ENCODE measurements around the gene MIER2. TPM values are rescaled to one million over a fixed set of nuclear protein-coding genes. Genes with fewer than 3 reads are reported as not detected.

The MIER2 gene
- 36.8 and 37.2 TPM in 2 replicates for total RNA-seq (2013; cell fraction: nucleolus; rRNA removed)
- total RNA-seq (2014; rRNA removed) (9.8 and 11.6 TPM in 2 replicates), total RNA-seq (2014; rRNA removed; fragmentation: Illumina TruSeq; extraction: Trizol) (4.6 and 6.8 TPM in 2 replicates), total RNA-seq (2021) (22.2 and 23.6 TPM in 2 replicates), polyA plus RNA-seq (2011; rRNA removed) (6.5 and 11.6 TPM in 2 replicates), polyA plus RNA-seq (2014; fragmentation: Illumina TruSeq; extraction: Trizol) (10.9 and 12.5 TPM in 2 replicates), polyA plus RNA-seq (2014; fragmentation: Nextera tagmentation; extraction: Ambion mirVana) (under 1 TPM; 0.48 to 0.60 TPM), polyA plus RNA-seq (2014; rRNA removed) (14.9 and 20.6 TPM in 2 replicates), polyA plus RNA-seq (2016; fragmentation: Nextera tagmentation; extraction: Ambion mirVana) (10 to 100 TPM; 14.6 to 18.4 TPM), polyA minus RNA-seq (2011; rRNA and poly(A)+ RNA removed) (18.1 and 23.6 TPM in 2 replicates), Bru-seq, nascent RNA (percentile 68 among the genes with signal in this experiment), BruChase-seq, experiment 1, labeled RNA remaining after a 6-hour chase (percentile 67 among the genes with signal in this experiment), BruChase-seq, experiment 2, labeled RNA remaining after a 2-hour chase (percentile 67 among the genes with signal in this experiment)
- polyA plus RNA-seq (2011; ENCODE audit: low read depth), result 2.4 TPM
- polyA plus RNA-seq (2011; cell fraction: cytosol; rRNA removed), result 10.5 and 10.7 TPM in 2 replicates
- polyA plus RNA-seq (2011; cell fraction: nucleus; rRNA removed), result 35.7 and 51.2 TPM in 2 replicates
- polyA plus RNA-seq (2012), result 25.2 and 25.4 TPM in 2 replicates
- polyA minus RNA-seq (2011; cell fraction: cytosol; rRNA and poly(A)+ RNA removed), result 5.6 and 9.2 TPM in 2 replicates
- 10.2 and 27.7 TPM in 2 replicates for polyA minus RNA-seq (2011; cell fraction: nucleus; rRNA and poly(A)+ RNA removed)
- long read RNA-seq, experiment 1, partial matches to known transcripts, result 1 of 4 reads
- long read RNA-seq, experiment 1, other reads (novel, unspliced or antisense), result 3 of 4 reads
- long read RNA-seq, experiment 2, result 0 reads

- ChIA-PET CTCF (no interaction called here), RAD21 (ENCODE audit: unreplicated experiment) (no interaction called here), POLR2A (no interaction called here), SMC1A (ENCODE audit: uncharacterized antibody, unreplicated experiment) (no interaction called here)
- Histone ChIP-seq H4K20me1 (ENCODE audit: control insufficient read depth, insufficient read depth) (no peaks in the 10 kb centered on the region), H3K9me3 (replicated peaks; ENCODE audit: control insufficient read depth, insufficient read depth, low read length) (no peaks in the 10 kb centered on the region), H3K4me1 (ENCODE audit: control insufficient read depth, insufficient read depth, low read length) (peaks cover 17% of the 10 kb centered on the region), H3K79me2 (ENCODE audit: control insufficient read depth, insufficient read depth, low read length) (peaks cover 31% of the 10 kb centered on the region), H3K4me2 (ENCODE audit: control insufficient read depth, insufficient read depth) (peak within 1 kb of the TSS; percentile 97), H3K9ac (ENCODE audit: control insufficient read depth, insufficient read depth, low read length) (peak within 1 kb of the TSS; percentile 85), H3K4me3 (peak within 1 kb of the TSS; percentile 72), H3K27me3 (replicated peaks in 1 of 2; ENCODE audit: control insufficient read depth in 2 of 2, insufficient read depth in 2 of 2, low read length in 1 of 2) (no peaks in the 10 kb centered on the region), H3K36me3 (ENCODE audit: control insufficient read depth in 2 of 2, insufficient read depth in 2 of 2, low read length in 1 of 2) (no peaks in the 10 kb centered on the region), H3K27ac (ENCODE audit: control insufficient read depth, insufficient read depth) (peak within 1 kb of the TSS; percentile 62), H2AFZ (ENCODE audit: control insufficient read depth, low read depth, low read length) (peak within 1 kb of the TSS; percentile 85)
- intact Hi-C loops (cut with micrococcal nuclease; ENCODE audit: unreplicated experiment) (no loop called here), in situ Hi-C loops (cut with MboI) (no loop called here)
- 34% methylated on average over 37 of the region's 77 CpGs for WGBS (ENCODE audit: insufficient coverage, insufficient replicate concordance, low lambda C conversion rate, missing lambda C conversion rate)
- FAIRE-seq (no peak), ATAC-seq (peak; percentile 96), DNase-seq (ENCODE audit: low read depth, low spot score) (peak; percentile 16)
- BruUV-seq (replicated peaks), result no TSS peak
- TF ChIP-seq SMARCA5 (IDR thresholded peaks at IDR 0.05) (peak; percentile 62; the same call in 1 of the 2 replicates), TAF1 (IDR thresholded peaks at IDR 0.05; ENCODE audit: borderline replicate concordance, low read depth, low read length) (peak; percentile 71; the same call in 1 of the 2 replicates), NFYB (IDR thresholded peaks at IDR 0.05; ENCODE audit: insufficient read depth, low read depth, low read length) (0 out of 2 replicates have a peak, but pooled peaks have one; percentile 36), PAX5 (IDR thresholded peaks at IDR 0.05; ENCODE audit: borderline replicate concordance, low read depth, low read length) (peak; percentile 99), DPF2 (IDR thresholded peaks at IDR 0.05) (peak; percentile 100), JUNB (IDR thresholded peaks at IDR 0.05) (no peak), LARP7 (IDR thresholded peaks at IDR 0.05) (0 out of 2 replicates have a peak, but pooled peaks have one; percentile 41), RAD51 (IDR thresholded peaks at IDR 0.05) (peak; percentile 37; the same call in 1 of the 2 replicates), NKRF (conservative IDR thresholded peaks at IDR 0.05) (peak; percentile 46; the same call in 1 of the 2 replicates), ZNF217 (IDR thresholded peaks at IDR 0.05) (peak; percentile 77; the same call in 1 of the 2 replicates), HSF1 (IDR thresholded peaks at IDR 0.05; ENCODE audit: low read depth, low read length) (no peak), MAX (IDR thresholded peaks at IDR 0.05; ENCODE audit: low read depth, low read length) (peak; percentile 22; the same call in 1 of the 2 replicates), NFIC (IDR thresholded peaks at IDR 0.05; ENCODE audit: low read depth, low read length) (no peak), USF1 (IDR thresholded peaks at IDR 0.05; ENCODE audit: borderline replicate concordance, extremely low read length, insufficient read depth, low read depth, low read length) (peak; percentile 28), POU2F2 (IDR thresholded peaks at IDR 0.05; ENCODE audit: borderline replicate concordance, low read depth, low read length) (no peak), RUNX3 (IDR thresholded peaks at IDR 0.05; ENCODE audit: low read length) (peak; percentile 30; the same call in 1 of the 2 replicates)
Observed at GRCh38 chr19:344625-345319, at the start of gene MIER2. Gene MIER2, minus strand, starts transcription at chr19:344796. Its CDS starts 14 bp downstream, at chr19:344782.

Measured in GM12878 (cell line).